CD14-positive monocyte (primary cell): Measurements from ENCODE around the gene EQTN. TPM values are rescaled to one million over a fixed set of nuclear protein-coding genes. Genes with fewer than 3 reads are reported as not detected.

Experiments
- DNase-seq, 3 donors: peaks; one replicate each; pipeline ENCODE4 v3.0.0-alpha.2; 2011 to 2022
- H2AFZ ChIP-seq: 2 replicates; pipeline ENCODE4 v1.6.0; 2012; ENCODE audit warnings: mild to moderate bottlenecking, low read depth, low read length, inconsistent platforms; ENCODE audit not compliant: insufficient read depth, poor library complexity, severe bottlenecking
- H3K27ac ChIP-seq, 2 donors: 1 replicate in 1 of 2; 2 replicates in 1 of 2; pipeline ENCODE4 v1.5.1; 2012 to 2013; ENCODE audit warnings: low read length in 2 of 2, control low read depth in 1 of 2, inconsistent platforms in 1 of 2, low read depth in 1 of 2, mild to moderate bottlenecking in 1 of 2
- H3K27me3 ChIP-seq, 2 donors: one replicate each; pipeline versions ENCODE4 v1.6.0 to v1.6.1; 2011 to 2013; ENCODE audit warnings: low read length in 2 of 2; ENCODE audit not compliant: control insufficient read depth in 2 of 2, insufficient read depth in 2 of 2
- H3K36me3 ChIP-seq, 2 donors: replicated peaks in 1 of 2; 1 replicate in 1 of 2; 2 replicates in 1 of 2; pipeline versions ENCODE4 v1.5.1 to v1.6.1; 2012 to 2013; ENCODE audit warnings: low read length in 2 of 2, control low read depth in 1 of 2, inconsistent platforms in 1 of 2, mild to moderate bottlenecking in 1 of 2; ENCODE audit not compliant: insufficient read depth in 2 of 2, control insufficient read depth in 1 of 2
- H3K4me1 ChIP-seq, 2 donors: 1 replicate in 1 of 2; 2 replicates in 1 of 2; pipeline versions ENCODE4 v1.5.1 to v1.6.1; 2012 to 2013; ENCODE audit warnings: low read length in 2 of 2, control low read depth in 1 of 2, inconsistent platforms in 1 of 2, mild to moderate bottlenecking in 1 of 2, moderate library complexity in 1 of 2; ENCODE audit not compliant: insufficient read depth in 2 of 2, control insufficient read depth in 1 of 2
- H3K4me2 ChIP-seq: replicated peaks from 2 replicates; pipeline ENCODE3; 2012; ENCODE audit warnings: low read length, moderate library complexity, mild to moderate bottlenecking; ENCODE audit not compliant: poor library complexity, severe bottlenecking; ENCODE audit errors: extremely low read depth
- H3K4me3 ChIP-seq, 3 experiments: fragments of 200-600 bp in 1 of 3; sonication (generic) in 1 of 3; replicated peaks in 1 of 3; 1 replicate in 2 of 3; 2 replicates in 1 of 3; pipeline ENCODE4 v1.5.1; 2011 to 2013; ENCODE audit warnings: low read length in 3 of 3, mild to moderate bottlenecking in 3 of 3, control low read depth in 2 of 3, low read depth in 2 of 3, inconsistent platforms in 1 of 3, moderate library complexity in 1 of 3
- H3K79me2 ChIP-seq: 2 replicates; pipeline ENCODE4 v1.6.0; 2012; ENCODE audit warnings: mild to moderate bottlenecking, control low read depth, inconsistent platforms, low read length, moderate library complexity; ENCODE audit not compliant: insufficient read depth
- H3K9ac ChIP-seq: 2 replicates; pipeline ENCODE4 v1.6.0; 2017; ENCODE audit warnings: low read length, mild to moderate bottlenecking; ENCODE audit not compliant: insufficient read depth, poor library complexity, severe bottlenecking
- H3K9me3 ChIP-seq, 2 donors: replicated peaks in 1 of 2; 1 replicate in 1 of 2; 2 replicates in 1 of 2; pipeline versions ENCODE4 v1.5.1 to v1.6.1; 2012 to 2013; ENCODE audit warnings: low read length in 2 of 2, control low read depth in 1 of 2; ENCODE audit not compliant: control insufficient read depth in 1 of 2, insufficient read depth in 1 of 2
- H4K20me1 ChIP-seq: 2 replicates; pipeline ENCODE4 v1.6.0; 2012; ENCODE audit warnings: mild to moderate bottlenecking, low read length, control low read depth, moderate library complexity; ENCODE audit not compliant: insufficient read depth
- H3K27ac Mint-ChIP-seq, 7 donors: one replicate each; pipeline ENCODE4 v1.8.0; 2020; ENCODE audit warnings: mild to moderate bottlenecking in 7 of 7, mixed read lengths in 7 of 7, moderate library complexity in 6 of 7, inconsistent platforms in 2 of 7
- H3K27me3 Mint-ChIP-seq, 3 donors: one replicate each; pipeline ENCODE4 v1.8.0; 2021 to 2022; ENCODE audit warnings: low read depth in 3 of 3, mild to moderate bottlenecking in 3 of 3, mixed read lengths in 3 of 3, moderate library complexity in 3 of 3, inconsistent platforms in 1 of 3
- H3K36me3 Mint-ChIP-seq, 2 donors: one replicate each; pipeline ENCODE4 v1.8.0; 2020; ENCODE audit warnings: mixed read lengths in 2 of 2, inconsistent platforms in 1 of 2, mild to moderate bottlenecking in 1 of 2
- H3K4me1 Mint-ChIP-seq: one replicate; pipeline ENCODE4 v1.8.0; 2020; ENCODE audit warnings: mild to moderate bottlenecking, mixed read lengths
- H3K4me3 Mint-ChIP-seq, 2 donors: one replicate each; pipeline ENCODE4 v1.8.0; 2020; ENCODE audit warnings: mild to moderate bottlenecking in 2 of 2, mixed read lengths in 2 of 2, moderate library complexity in 1 of 2
- H3K9me3 Mint-ChIP-seq, 7 donors: one replicate each; pipeline ENCODE4 v1.8.0; 2020 to 2022; ENCODE audit warnings: mixed read lengths in 7 of 7, mild to moderate bottlenecking in 6 of 7, moderate library complexity in 6 of 7, inconsistent platforms in 2 of 7
- CTCF ChIP-seq: fragments of 200-600 bp; IDR thresholded peaks from one replicate; pipeline ENCODE4 v1.8.0; 2022; ENCODE audit warnings: antibody characterized with exemption, mild to moderate bottlenecking
- WGBS: methylation state at CpG from one replicate; pipeline ENCODE4 v1.1.5; 2013; ENCODE audit warnings: missing lambda C conversion rate; ENCODE audit not compliant: insufficient coverage; 5-methylcytosine and 5-hydroxymethylcytosine counted together
- intact Hi-C, 2 donors: fragments of 100-400 bp; cut with micrococcal nuclease; formaldehyde crosslinking; loops; one replicate each; pipeline versions ENCODE4 v1.15.0 to v1.15.1; 2023
- polyA plus RNA-seq, 3 donors: library from polyadenylated mRNA; depleted of rRNA in 1 of 3; unstranded in 2 of 3; stranded (reverse) in 1 of 3; fragments of 300-500 nt in 2 of 3; fragments of >200 nt in 1 of 3; fragmentation: Illumina TruSeq in 2 of 3; gene quantifications; 1 replicate in 2 of 3; 2 replicates in 1 of 3; pipeline ENCODE4 v1.2.3, GENCODE V29; 2012 to 2021

The EQTN gene
- polyA plus RNA-seq, 3 donors, result not detected

GRCh38 chr9:27282269-27282668 is 14.7 kb downstream of the EQTN start:
- Histone ChIP-seq H3K27me3 (no peaks in the 10 kb centered on the region), H4K20me1 (no peaks in the 10 kb centered on the region), H3K36me3 (no peaks in the 10 kb centered on the region), H3K79me2 (no peaks in the 10 kb centered on the region), H2AFZ (no peak overlapping the region), H3K9me3 (no peaks in the 10 kb centered on the region), H3K4me1 (no peaks in the 10 kb centered on the region), H3K9ac (no peak overlapping the region), H3K4me3 (no peak overlapping the region), H3K27ac (no peak overlapping the region), H3K4me2 (no peak overlapping the region)
- intact Hi-C loops, result no loop called here
- no peak overlapping the region for H3K4me3 Mint-ChIP-seq
- no peak for DNase-seq
- no peaks in the 10 kb centered on the region for H3K36me3 Mint-ChIP-seq
- peaks cover 0 to 6% (median 0%) of the 10 kb centered on the region in 3 donors for H3K27me3 Mint-ChIP-seq
- H3K27ac Mint-ChIP-seq, result no peak overlapping the region
- WGBS, result 86% methylated on average over 3 of the region's 7 CpGs
- TF ChIP-seq CTCF, result no peak
- H3K4me1 Mint-ChIP-seq, result peaks cover 15% of the 10 kb centered on the region
- no peaks in the 10 kb centered on the region for H3K9me3 Mint-ChIP-seq

GRCh38 chr9:27280860-27281259 is 16.1 kb downstream of the EQTN start:
- no peak for TF ChIP-seq CTCF
- Histone ChIP-seq H3K4me2 (no peak overlapping the region), H3K36me3 (no peaks in the 10 kb centered on the region), H3K9me3 (no peaks in the 10 kb centered on the region), H3K9ac (no peak overlapping the region), H3K4me3 (no peak overlapping the region), H2AFZ (no peak overlapping the region), H4K20me1 (no peaks in the 10 kb centered on the region), H3K79me2 (no peaks in the 10 kb centered on the region), H3K27me3 (no peaks in the 10 kb centered on the region), H3K27ac (no peak overlapping the region), H3K4me1 (no peaks in the 10 kb centered on the region)
- peaks cover 0 to 6% (median 0%) of the 10 kb centered on the region in 3 donors for H3K27me3 Mint-ChIP-seq
- intact Hi-C loops, result no loop called here
- no peaks in the 10 kb centered on the region for H3K9me3 Mint-ChIP-seq
- DNase-seq, result no peak
- no peaks in the 10 kb centered on the region for H3K36me3 Mint-ChIP-seq
- WGBS, result 7% methylated on average over 2 of the region's 5 CpGs
- H3K4me1 Mint-ChIP-seq, result peaks cover 17% of the 10 kb centered on the region
- H3K27ac Mint-ChIP-seq, result no peak overlapping the region
- H3K4me3 Mint-ChIP-seq, result peak overlapping the region; percentile 20 to 26
